ENCODE data around the gene TXNRD1. TPM values are rescaled to one million over a fixed set of nuclear protein-coding genes. Genes with fewer than 3 reads are reported as not detected.

The TXNRD1 gene
- total and polyA plus RNA-seq, 4 donors: 23.6 to 70.8 (median 55.7) TPM

GRCh38 chr12:104357421-104357952 is 141.9 kb downstream of the TXNRD1 start:
- no peak for DNase-seq (ENCODE audit: low spot score)
- TF ChIP-seq EGR1 (IDR thresholded peaks at IDR 0.05; ENCODE audit: low read depth in 2 of 2) (no peak), FOXA2 (IDR thresholded peaks at IDR 0.05) (no peak), CTCF (IDR thresholded peaks at IDR 0.05; ENCODE audit: low read depth, low read length, missing input control) (no peak), FOXA1 (IDR thresholded peaks at IDR 0.05) (no peak), ZBTB33 (IDR thresholded peaks at IDR 0.05) (no peak), TAF1 (conservative IDR thresholded peaks at IDR 0.05) (no peak), GABPA (IDR thresholded peaks at IDR 0.05 in 1 of 2, conservative IDR thresholded peaks at IDR 0.05 in 1 of 2) (no peak)
- no peak overlapping the region for H3K4me3 ChIP-seq (ENCODE audit: low read depth in 1 of 3, low read length in 3 of 3)
- H3K36me3 ChIP-seq (ENCODE audit: control insufficient read depth in 4 of 4, insufficient read depth in 3 of 4, low read depth in 1 of 4, low read length in 3 of 4): peaks cover 0 to 4% (median 0%) of the 10 kb centered on the region in 4 donors
- no peak overlapping the region for H3K9ac ChIP-seq (ENCODE audit: low read depth in 1 of 2, low read length in 2 of 2)
- no peak overlapping the region for H3K27ac ChIP-seq (ENCODE audit: low read depth in 1 of 2, low read length in 2 of 2)
- no peaks in the 10 kb centered on the region for H3K4me1 ChIP-seq (ENCODE audit: control insufficient read depth in 4 of 4, insufficient read depth in 4 of 4, low read length in 3 of 4)
- WGBS: 97% methylated on average over 1 of the region's 1 CpG
- no peaks in the 10 kb centered on the region for H3K27me3 ChIP-seq (ENCODE audit: control insufficient read depth in 4 of 4, insufficient read depth in 4 of 4, low read length in 3 of 4)
- H3K9me3 ChIP-seq (ENCODE audit: control insufficient read depth in 4 of 4, low read length in 3 of 4): peaks cover 0 to 2% (median 0%) of the 10 kb centered on the region in 4 donors

- no peak overlapping the region for H3K4me3 ChIP-seq (ENCODE audit: low read depth in 1 of 3, low read length in 3 of 3)
- no peak for TF ChIP-seq FOXA1 (IDR thresholded peaks at IDR 0.05)
- peak; percentile 87 to 93 for TF ChIP-seq RAD21 (IDR thresholded peaks at IDR 0.05)
- peak; percentile 90 for TF ChIP-seq CTCF (IDR thresholded peaks at IDR 0.05; ENCODE audit: low read depth, low read length, missing input control)
- no peak for TF ChIP-seq NR2F2 (IDR thresholded peaks at IDR 0.05)
- no peaks in the 10 kb centered on the region for H3K4me1 ChIP-seq (ENCODE audit: control insufficient read depth in 4 of 4, insufficient read depth in 4 of 4, low read length in 3 of 4)
- peaks cover 0 to 2% (median 0%) of the 10 kb centered on the region in 4 donors for H3K9me3 ChIP-seq (ENCODE audit: control insufficient read depth in 4 of 4, low read length in 3 of 4)
- H3K36me3 ChIP-seq (ENCODE audit: control insufficient read depth in 4 of 4, insufficient read depth in 3 of 4, low read depth in 1 of 4, low read length in 3 of 4): no peaks in the 10 kb centered on the region
- H3K27ac ChIP-seq (ENCODE audit: low read depth in 1 of 2, low read length in 2 of 2): no peak overlapping the region
- no peak overlapping the region for H3K9ac ChIP-seq (ENCODE audit: low read depth in 1 of 2, low read length in 2 of 2)
- WGBS: 60% methylated on average over 5 of the region's 5 CpGs
- no peaks in the 10 kb centered on the region for H3K27me3 ChIP-seq (ENCODE audit: control insufficient read depth in 4 of 4, insufficient read depth in 4 of 4, low read length in 3 of 4)
- DNase-seq (ENCODE audit: low spot score): peak; percentile 61
Measured at GRCh38 chr12:104358353-104359003, 142.9 kb downstream of the TXNRD1 start.

GRCh38 chr12:104359216-104359615 is 143.6 kb downstream of the TXNRD1 start:
- no peak overlapping the region for H3K4me3 ChIP-seq (ENCODE audit: low read depth in 1 of 3, low read length in 3 of 3)
- H3K9me3 ChIP-seq (ENCODE audit: control insufficient read depth in 4 of 4, low read length in 3 of 4): peaks cover 0 to 2% (median 0%) of the 10 kb centered on the region in 4 donors
- no peaks in the 10 kb centered on the region for H3K27me3 ChIP-seq (ENCODE audit: control insufficient read depth in 4 of 4, insufficient read depth in 4 of 4, low read length in 3 of 4)
- H3K4me1 ChIP-seq (ENCODE audit: control insufficient read depth in 4 of 4, insufficient read depth in 4 of 4, low read length in 3 of 4): no peaks in the 10 kb centered on the region
- H3K36me3 ChIP-seq (ENCODE audit: control insufficient read depth in 4 of 4, insufficient read depth in 3 of 4, low read depth in 1 of 4, low read length in 3 of 4): no peaks in the 10 kb centered on the region
- no peak overlapping the region for H3K27ac ChIP-seq (ENCODE audit: low read depth in 1 of 2, low read length in 2 of 2)
- 94% methylated on average over 10 of the region's 10 CpGs for WGBS
- no peak overlapping the region for H3K9ac ChIP-seq (ENCODE audit: low read depth in 1 of 2, low read length in 2 of 2)
- DNase-seq (ENCODE audit: low spot score): no peak
- no peak for TF ChIP-seq NR2F2 (IDR thresholded peaks at IDR 0.05)
- no peak for TF ChIP-seq ZBTB33 (IDR thresholded peaks at IDR 0.05)
- TF ChIP-seq MAX (IDR thresholded peaks at IDR 0.05): no peak
- no peak for TF ChIP-seq GABPA (IDR thresholded peaks at IDR 0.05 in 1 of 2, conservative IDR thresholded peaks at IDR 0.05 in 1 of 2)
- no peak for TF ChIP-seq REST (IDR thresholded peaks at IDR 0.05)
